Endothelial cell of umbilical vein (primary cell): ENCODE results near the gene VPS8. TPM values are rescaled to one million over a fixed set of nuclear protein-coding genes. Genes with fewer than 3 reads are reported as not detected.

Source experiments
- BruUV-seq: library from RNA; stranded (reverse); fragments of 400-500 nt; replicated peaks from 2 replicates; lab custom pipeline; 2021; lab: Mats Ljungman, UMichigan
- CTCF ChIA-PET: fragments of 300-600, 350-600 bp; sonication (Branson Sonifier 250); formaldehyde crosslinking; loops from one replicate; lab custom pipeline; 2021; ENCODE audit warnings: antibody characterized with exemption, inconsistent platforms; lab: Charles Lee
- POLR2A ChIA-PET: fragments of 300-600, 350-600 bp; sonication (Branson Sonifier 250); formaldehyde crosslinking; loops from one replicate; lab custom pipeline; 2021; ENCODE audit warnings: antibody characterized with exemption, inconsistent platforms; lab: Charles Lee
- DNase-seq: peaks from one replicate; pipeline ENCODE4 v3.0.0-alpha.2; 2011; ENCODE audit warnings: low read depth, low spot score
- FAIRE-seq: peaks from 2 replicates; lab custom pipeline; 2011; peaks lifted over from hg19 to GRCh38; lab: Jason Lieb, UNC
- H2AFZ ChIP-seq: 2 replicates; pipeline ENCODE4 v1.6.0; 2012; ENCODE audit warnings: low read depth, low read length, control low read depth, inconsistent platforms
- H3K27ac ChIP-seq: 2 replicates; pipeline ENCODE4 v1.5.1; 2011; ENCODE audit warnings: low read depth, mild to moderate bottlenecking, control low read depth, low read length, moderate library complexity; ENCODE audit not compliant: insufficient read depth
- H3K27me3 ChIP-seq, 2 experiments: 2 replicates each; pipeline versions ENCODE4 v1.6.0 to v1.6.1; 2011; ENCODE audit warnings: low read length in 2 of 2, mixed read lengths in 1 of 2; ENCODE audit not compliant: control insufficient read depth in 2 of 2, insufficient read depth in 2 of 2
- H3K36me3 ChIP-seq, 2 experiments: 2 replicates in 1 of 2; 3 replicates in 1 of 2; pipeline ENCODE4 v1.5.1; 2011; ENCODE audit warnings: low read length in 2 of 2, mild to moderate bottlenecking in 1 of 2, moderate library complexity in 1 of 2; ENCODE audit not compliant: control insufficient read depth in 2 of 2, insufficient read depth in 2 of 2; ENCODE audit errors: extremely low read depth in 1 of 2
- H3K4me1 ChIP-seq: 3 replicates; pipeline ENCODE4 v1.5.1; 2011; ENCODE audit warnings: mild to moderate bottlenecking, low read length; ENCODE audit not compliant: control insufficient read depth, insufficient read depth; ENCODE audit errors: extremely low read depth
- H3K4me2 ChIP-seq: 2 replicates; pipeline ENCODE4 v1.6.1; 2011; ENCODE audit warnings: low read length, control low read depth, mixed read lengths; ENCODE audit not compliant: insufficient read depth
- H3K4me3 ChIP-seq, 3 experiments: fragments of 200-600 bp in 1 of 3; sonication (generic), shearing (Covaris generic) in 1 of 3; replicated peaks in 1 of 3; 2 replicates each; pipeline ENCODE4 v1.5.1; 2011 to 2016; ENCODE audit warnings: control low read depth in 3 of 3, low read length in 3 of 3, mild to moderate bottlenecking in 2 of 3, inconsistent platforms in 1 of 3, low read depth in 1 of 3, moderate library complexity in 1 of 3; ENCODE audit not compliant: insufficient read depth in 1 of 3
- H3K79me2 ChIP-seq: 2 replicates; pipeline ENCODE4 v1.6.0; 2012; ENCODE audit warnings: low read length, inconsistent platforms; ENCODE audit not compliant: control insufficient read depth, insufficient read depth
- H3K9ac ChIP-seq: replicated peaks from 2 replicates; pipeline ENCODE3; 2011; ENCODE audit warnings: low read length, control low read depth; ENCODE audit not compliant: insufficient read depth; ENCODE audit errors: extremely low read depth
- H3K9me1 ChIP-seq: replicated peaks from 3 replicates; pipeline ENCODE4 v1.6.0; 2011; ENCODE audit warnings: mild to moderate bottlenecking, low read length; ENCODE audit not compliant: control insufficient read depth, insufficient read depth; ENCODE audit errors: extremely low read depth
- H3K9me3 ChIP-seq: replicated peaks from 2 replicates; pipeline ENCODE4 v1.5.1; 2012; ENCODE audit warnings: low read length, inconsistent platforms; ENCODE audit not compliant: control insufficient read depth, insufficient read depth
- H4K20me1 ChIP-seq: replicated peaks from 2 replicates; pipeline ENCODE3; 2011; ENCODE audit warnings: mild to moderate bottlenecking, low read length; ENCODE audit not compliant: control insufficient read depth, insufficient read depth; ENCODE audit errors: extremely low read depth
- EZH2 ChIP-seq: IDR thresholded peaks from 2 replicates; pipeline ENCODE4 v1.6.1; 2012; ENCODE audit warnings: borderline replicate concordance, low read depth, mild to moderate bottlenecking, moderate library complexity, low read length, inconsistent platforms; ENCODE audit not compliant: severe bottlenecking
- FOS ChIP-seq: IDR thresholded peaks from 2 replicates; pipeline ENCODE4 v1.6.1; 2011; ENCODE audit warnings: mild to moderate bottlenecking, low read length, moderate library complexity, borderline replicate concordance; ENCODE audit not compliant: insufficient read depth
- GATA2 ChIP-seq: IDR thresholded peaks from 2 replicates; pipeline ENCODE4 v1.7.0; 2011; ENCODE audit warnings: low read depth, mild to moderate bottlenecking, moderate library complexity, mixed read lengths, low read length; ENCODE audit not compliant: insufficient read length, insufficient read depth
- JUN ChIP-seq: IDR thresholded peaks from 2 replicates; pipeline ENCODE4 v1.6.1; 2011; ENCODE audit warnings: borderline replicate concordance, low read depth; ENCODE audit not compliant: insufficient read length, insufficient read depth
- MAX ChIP-seq: IDR thresholded peaks from 2 replicates; pipeline ENCODE4 v1.6.1; 2011; ENCODE audit not compliant: insufficient read depth, insufficient read length
- MYC ChIP-seq: IDR thresholded peaks from one replicate; pipeline ENCODE4 v1.6.1; 2011; ENCODE audit warnings: mild to moderate bottlenecking, low read depth, low read length
- POLR2AphosphoS5 ChIP-seq: IDR thresholded peaks from 2 replicates; pipeline ENCODE4 v1.6.1; 2012; ENCODE audit warnings: low read depth, mild to moderate bottlenecking, control low read depth, low read length, moderate library complexity; ENCODE audit not compliant: insufficient read depth
- dilution Hi-C: fragments of 300-500 bp; cut with MboI; formaldehyde crosslinking; loops from one replicate; pipeline ENCODE4 v1.15.0; 2019; ENCODE audit warnings: low sequenced_read_pairs; ENCODE audit not compliant: extremely low pct_ligation_motif_present
- intact Hi-C: fragments of 100-400 bp; cut with micrococcal nuclease; formaldehyde crosslinking; loops from one replicate; pipeline ENCODE4 v1.10.0; 2022
- polyA plus RNA-seq, 4 experiments: library from polyadenylated mRNA; depleted of rRNA in 3 of 4; stranded (reverse) in 3 of 4; unstranded in 1 of 4; fragments of >200 nt; gene quantifications; 2 replicates each; pipeline versions ENCODE4 v1.2.1 to v1.2.3, GENCODE V29; 2011 to 2012; ENCODE audit warnings: missing spikeins in 1 of 4
- total RNA-seq: library from RNA; stranded (reverse); gene quantifications from 2 replicates; pipeline ENCODE4 v1.2.3, GENCODE V29; 2021
- TF ChIP-seq, protein P1 (sequence below), 2 donors: IDR thresholded peaks; 1 replicate in 1 of 2; 2 replicates in 1 of 2; pipeline ENCODE4 v1.5.1; 2011; ENCODE audit warnings: low read length in 2 of 2, mild to moderate bottlenecking in 2 of 2, moderate library complexity in 2 of 2, control low read depth in 1 of 2, inconsistent platforms in 1 of 2, low read depth in 1 of 2; ENCODE audit not compliant: insufficient read depth in 1 of 2; ENCODE audit errors: extremely low read depth in 1 of 2

VPS8 gene
- total and polyA plus RNA-seq, 2 donors (not counting 3 experiments of a cell fraction or from before 2014, with no cell fraction given), result 13.7 to 51.6 TPM

DNA sequence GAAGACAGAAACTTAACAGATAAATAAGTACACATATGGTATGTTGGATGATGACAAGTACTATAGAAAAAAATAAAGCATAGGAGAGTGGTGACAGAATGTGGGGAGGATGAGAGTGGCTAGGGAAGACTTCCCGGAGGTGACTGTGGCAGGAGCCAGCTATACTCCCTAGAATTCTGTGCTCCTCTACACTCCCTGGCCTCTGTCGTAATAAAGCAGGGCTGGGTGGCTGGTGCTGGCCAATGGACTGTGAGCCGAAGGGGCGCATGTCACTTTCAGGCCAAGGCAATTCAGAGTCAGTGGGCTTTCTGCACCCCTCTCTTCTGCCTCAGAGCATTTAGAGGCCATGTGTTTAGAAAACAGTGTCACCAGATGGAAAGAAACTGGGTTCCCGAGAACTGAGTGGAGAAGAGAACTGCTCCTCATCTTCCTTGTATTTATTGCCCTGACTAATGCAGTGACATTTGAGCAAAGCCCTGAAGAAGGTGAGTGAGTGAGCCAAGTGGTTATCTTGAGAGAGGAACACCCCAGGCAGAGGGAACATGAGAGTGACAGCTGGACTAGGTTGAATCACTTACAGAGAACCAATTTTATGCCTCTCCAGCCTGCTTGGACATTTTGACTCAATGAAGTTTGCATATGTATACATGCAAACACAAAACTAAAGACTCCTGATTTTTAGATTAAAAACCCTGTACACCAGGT, 5.2 kb upstream of the VPS8 start:
- TF ChIP-seq GATA2 (no peak), MAX (no peak), EZH2 (no peak), MYC (no peak), FOS (no peak), JUN (no peak), POLR2AphosphoS5 (no peak)
- TF ChIP-seq, protein P1, sequence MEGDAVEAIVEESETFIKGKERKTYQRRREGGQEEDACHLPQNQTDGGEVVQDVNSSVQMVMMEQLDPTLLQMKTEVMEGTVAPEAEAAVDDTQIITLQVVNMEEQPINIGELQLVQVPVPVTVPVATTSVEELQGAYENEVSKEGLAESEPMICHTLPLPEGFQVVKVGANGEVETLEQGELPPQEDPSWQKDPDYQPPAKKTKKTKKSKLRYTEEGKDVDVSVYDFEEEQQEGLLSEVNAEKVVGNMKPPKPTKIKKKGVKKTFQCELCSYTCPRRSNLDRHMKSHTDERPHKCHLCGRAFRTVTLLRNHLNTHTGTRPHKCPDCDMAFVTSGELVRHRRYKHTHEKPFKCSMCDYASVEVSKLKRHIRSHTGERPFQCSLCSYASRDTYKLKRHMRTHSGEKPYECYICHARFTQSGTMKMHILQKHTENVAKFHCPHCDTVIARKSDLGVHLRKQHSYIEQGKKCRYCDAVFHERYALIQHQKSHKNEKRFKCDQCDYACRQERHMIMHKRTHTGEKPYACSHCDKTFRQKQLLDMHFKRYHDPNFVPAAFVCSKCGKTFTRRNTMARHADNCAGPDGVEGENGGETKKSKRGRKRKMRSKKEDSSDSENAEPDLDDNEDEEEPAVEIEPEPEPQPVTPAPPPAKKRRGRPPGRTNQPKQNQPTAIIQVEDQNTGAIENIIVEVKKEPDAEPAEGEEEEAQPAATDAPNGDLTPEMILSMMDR (IDR thresholded peaks at IDR 0.05; ENCODE audit: extremely low read depth in 1 of 2, insufficient read depth in 1 of 2, low read depth in 1 of 2, low read length in 2 of 2), result no peak
- H3K27ac ChIP-seq, result no peak overlapping the region
- H3K9ac ChIP-seq, result no peak overlapping the region
- ChIA-PET CTCF (no interaction called here), POLR2A (no interaction called here)
- H3K36me3 ChIP-seq, result no peaks in the 10 kb centered on the region
- H3K4me1 ChIP-seq, result no peaks in the 10 kb centered on the region
- H3K9me3 ChIP-seq, result no peaks in the 10 kb centered on the region
- no peaks in the 10 kb centered on the region for H3K79me2 ChIP-seq
- intact Hi-C loops, result no loop called here
- DNase-seq (no peak), FAIRE-seq (no peak)
- H3K9me1 ChIP-seq, result no peaks in the 10 kb centered on the region
- H2AFZ ChIP-seq, result no peak overlapping the region
- no peak overlapping the region for H3K4me2 ChIP-seq
- dilution Hi-C loops, result no loop called here
- no peaks in the 10 kb centered on the region for H4K20me1 ChIP-seq
- no peak overlapping the region for H3K4me3 ChIP-seq
- BruUV-seq, result no TSS peak
- H3K27me3 ChIP-seq, result peaks cover 12 to 21% of the 10 kb centered on the region in 2 experiments
